ENCODE measurements around the gene RSPO3. TPM values are rescaled to one million over a fixed set of nuclear protein-coding genes. Genes with fewer than 3 reads are reported as not detected.
"Not testable (repeated sequence)": the region's sequence is repeated elsewhere in the genome, so short reads cannot be mapped to it uniquely, and the experiment has no call there.

The RSPO3 gene
- total RNA-seq, 1 experiment from 2014 or later = 0.11 TPM

DNA sequence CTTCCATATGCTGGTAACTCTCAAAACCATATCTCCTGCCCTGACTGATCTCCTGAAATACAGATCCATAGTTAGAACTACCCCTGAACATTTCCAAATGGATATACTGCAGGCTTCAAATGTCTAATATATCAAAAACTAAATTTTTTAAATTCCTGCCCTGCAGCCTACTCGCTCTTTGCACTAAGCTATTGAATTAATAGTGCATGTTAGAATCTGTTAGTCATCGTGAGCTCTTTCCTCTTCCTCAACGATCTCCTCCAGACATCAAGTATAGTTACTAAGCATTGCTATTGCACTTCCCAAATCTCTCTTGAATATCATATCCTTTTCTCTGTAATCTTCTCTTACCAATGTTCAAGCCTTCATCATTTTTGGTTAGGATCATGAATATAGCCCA, 26.0 kb upstream of the RSPO3 start:
- H3K9me3 Mint-ChIP-seq (ENCODE audit: unreplicated experiment) = no peaks in the 10 kb centered on the region
- Histone ChIP-seq H3K4me1 (peaks cover 7% of the 10 kb centered on the region; the same call in 1 of the 2 replicates), H3K4me3 (ENCODE audit: low read depth, low read length) (no peak overlapping the region), H3K9me3 (no peaks in the 10 kb centered on the region), H3K27me3 (replicated peaks; ENCODE audit: control insufficient read depth, insufficient read depth, low read length) (no peaks in the 10 kb centered on the region), H3K36me3 (ENCODE audit: control insufficient read depth, insufficient read depth, low read length) (no peaks in the 10 kb centered on the region)
- ChIA-PET CTCF (no interaction called here), POLR2A (no interaction called here)
- no peak overlapping the region for H3K4me3 Mint-ChIP-seq (ENCODE audit: unreplicated experiment)
- H3K27ac Mint-ChIP-seq (ENCODE audit: unreplicated experiment) = no peak overlapping the region
- intact Hi-C loops (cut with micrococcal nuclease; ENCODE audit: unreplicated experiment) = no loop called here
- H3K4me1 Mint-ChIP-seq (ENCODE audit: low read depth, unreplicated experiment) = peaks cover 7% of the 10 kb centered on the region
- TF ChIP-seq, protein P1, sequence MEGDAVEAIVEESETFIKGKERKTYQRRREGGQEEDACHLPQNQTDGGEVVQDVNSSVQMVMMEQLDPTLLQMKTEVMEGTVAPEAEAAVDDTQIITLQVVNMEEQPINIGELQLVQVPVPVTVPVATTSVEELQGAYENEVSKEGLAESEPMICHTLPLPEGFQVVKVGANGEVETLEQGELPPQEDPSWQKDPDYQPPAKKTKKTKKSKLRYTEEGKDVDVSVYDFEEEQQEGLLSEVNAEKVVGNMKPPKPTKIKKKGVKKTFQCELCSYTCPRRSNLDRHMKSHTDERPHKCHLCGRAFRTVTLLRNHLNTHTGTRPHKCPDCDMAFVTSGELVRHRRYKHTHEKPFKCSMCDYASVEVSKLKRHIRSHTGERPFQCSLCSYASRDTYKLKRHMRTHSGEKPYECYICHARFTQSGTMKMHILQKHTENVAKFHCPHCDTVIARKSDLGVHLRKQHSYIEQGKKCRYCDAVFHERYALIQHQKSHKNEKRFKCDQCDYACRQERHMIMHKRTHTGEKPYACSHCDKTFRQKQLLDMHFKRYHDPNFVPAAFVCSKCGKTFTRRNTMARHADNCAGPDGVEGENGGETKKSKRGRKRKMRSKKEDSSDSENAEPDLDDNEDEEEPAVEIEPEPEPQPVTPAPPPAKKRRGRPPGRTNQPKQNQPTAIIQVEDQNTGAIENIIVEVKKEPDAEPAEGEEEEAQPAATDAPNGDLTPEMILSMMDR (IDR thresholded peaks at IDR 0.05; ENCODE audit: insufficient read depth in 1 of 2, low read depth in 1 of 2, low read length in 1 of 2, severe bottlenecking in 1 of 2, unreplicated experiment in 1 of 2) = no peak
- DNase-seq = no peak
- BruUV-seq (replicated peaks) = no TSS peak
- no peaks in the 10 kb centered on the region for H3K36me3 Mint-ChIP-seq (ENCODE audit: insufficient read depth, unreplicated experiment)
- H3K27me3 Mint-ChIP-seq (ENCODE audit: insufficient read depth, unreplicated experiment) = no peaks in the 10 kb centered on the region

DNA sequence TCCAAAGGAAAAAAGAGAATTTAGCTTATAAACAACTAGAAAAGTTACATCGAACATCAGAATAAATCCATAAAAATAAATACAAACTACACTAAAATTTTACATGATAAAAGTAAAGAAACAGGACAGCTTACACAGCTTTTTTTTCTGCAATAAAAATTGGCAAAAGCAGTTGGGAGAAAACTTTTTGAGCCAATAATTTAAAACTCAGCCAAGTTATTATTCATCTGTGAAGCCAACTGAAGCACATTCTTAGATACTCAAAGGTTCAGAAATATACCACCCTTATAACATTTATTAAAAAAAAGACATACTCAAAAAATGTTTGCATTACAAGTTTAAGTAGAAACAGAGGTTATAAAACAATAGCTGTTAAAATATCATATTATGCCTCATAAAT, 23.7 kb upstream of the RSPO3 start:
- TF ChIP-seq, protein P1 (IDR thresholded peaks at IDR 0.05; ENCODE audit: insufficient read depth in 1 of 2, low read depth in 1 of 2, low read length in 1 of 2, severe bottlenecking in 1 of 2, unreplicated experiment in 1 of 2) = no peak
- ChIA-PET CTCF (no interaction called here), POLR2A (no interaction called here)
- H3K27me3 ChIP-seq (replicated peaks; ENCODE audit: control insufficient read depth, insufficient read depth, low read length) = no peaks in the 10 kb centered on the region
- H3K4me3 ChIP-seq (ENCODE audit: low read depth, low read length) = no peak overlapping the region
- Mint-ChIP-seq H3K4me3 (ENCODE audit: unreplicated experiment) (no peak overlapping the region), H3K36me3 (ENCODE audit: insufficient read depth, unreplicated experiment) (peaks cover 6% of the 10 kb centered on the region), H3K4me1 (ENCODE audit: low read depth, unreplicated experiment) (peaks cover 1% of the 10 kb centered on the region), H3K27ac (ENCODE audit: unreplicated experiment) (no peak overlapping the region), H3K9me3 (ENCODE audit: unreplicated experiment) (no peaks in the 10 kb centered on the region), H3K27me3 (ENCODE audit: insufficient read depth, unreplicated experiment) (no peaks in the 10 kb centered on the region)
- no peaks in the 10 kb centered on the region for H3K36me3 ChIP-seq (ENCODE audit: control insufficient read depth, insufficient read depth, low read length)
- H3K9me3 ChIP-seq = no peaks in the 10 kb centered on the region
- no TSS peak for BruUV-seq (replicated peaks)
- intact Hi-C loops (cut with micrococcal nuclease; ENCODE audit: unreplicated experiment) = no loop called here
- DNase-seq = no peak
- no peaks in the 10 kb centered on the region for H3K4me1 ChIP-seq

DNA sequence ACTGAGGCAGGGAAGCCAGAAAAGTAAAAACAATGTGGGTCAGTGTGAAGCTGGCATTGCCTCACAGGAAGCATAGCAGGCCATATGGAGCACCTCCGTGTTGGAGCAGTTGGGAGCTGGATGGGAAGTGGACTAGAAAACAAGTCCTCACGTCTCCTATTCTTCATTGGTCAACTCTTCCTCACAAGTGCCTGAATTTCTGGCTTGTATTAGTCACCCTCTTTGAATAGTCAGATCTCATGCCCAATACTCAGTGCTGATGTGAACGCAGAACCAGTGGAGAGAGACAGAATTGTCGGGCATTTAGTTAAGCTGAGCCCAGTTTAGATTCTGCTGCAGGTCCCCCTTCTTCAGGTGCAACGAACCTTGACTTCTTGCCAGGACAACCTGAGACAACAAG, 22.3 kb upstream of the RSPO3 start:
- CTCF ChIA-PET = no interaction called here
- H3K27me3 ChIP-seq (replicated peaks; ENCODE audit: control insufficient read depth, insufficient read depth, low read length) = no peaks in the 10 kb centered on the region
- H3K27ac Mint-ChIP-seq (ENCODE audit: unreplicated experiment) = no peak overlapping the region
- no peak for DNase-seq
- no peaks in the 10 kb centered on the region for H3K36me3 ChIP-seq (ENCODE audit: control insufficient read depth, insufficient read depth, low read length)
- peaks cover 5% of the 10 kb centered on the region for H3K4me1 Mint-ChIP-seq (ENCODE audit: low read depth, unreplicated experiment)
- no peak overlapping the region for H3K4me3 Mint-ChIP-seq (ENCODE audit: unreplicated experiment)
- H3K36me3 Mint-ChIP-seq (ENCODE audit: insufficient read depth, unreplicated experiment) = peaks cover 6% of the 10 kb centered on the region
- H3K4me1 ChIP-seq = peaks cover 5% of the 10 kb centered on the region
- intact Hi-C loops (cut with micrococcal nuclease; ENCODE audit: unreplicated experiment) = no loop called here
- no peaks in the 10 kb centered on the region for H3K27me3 Mint-ChIP-seq (ENCODE audit: insufficient read depth, unreplicated experiment)
- H3K9me3 ChIP-seq = no peaks in the 10 kb centered on the region
- no peaks in the 10 kb centered on the region for H3K9me3 Mint-ChIP-seq (ENCODE audit: unreplicated experiment)
- POLR2A ChIA-PET = no interaction called here
- TF ChIP-seq, protein P1 (IDR thresholded peaks at IDR 0.05; ENCODE audit: insufficient read depth in 1 of 2, low read depth in 1 of 2, low read length in 1 of 2, severe bottlenecking in 1 of 2, unreplicated experiment in 1 of 2) = no peak
- H3K4me3 ChIP-seq (ENCODE audit: low read depth, low read length) = no peak overlapping the region
- BruUV-seq (replicated peaks) = no TSS peak

DNA sequence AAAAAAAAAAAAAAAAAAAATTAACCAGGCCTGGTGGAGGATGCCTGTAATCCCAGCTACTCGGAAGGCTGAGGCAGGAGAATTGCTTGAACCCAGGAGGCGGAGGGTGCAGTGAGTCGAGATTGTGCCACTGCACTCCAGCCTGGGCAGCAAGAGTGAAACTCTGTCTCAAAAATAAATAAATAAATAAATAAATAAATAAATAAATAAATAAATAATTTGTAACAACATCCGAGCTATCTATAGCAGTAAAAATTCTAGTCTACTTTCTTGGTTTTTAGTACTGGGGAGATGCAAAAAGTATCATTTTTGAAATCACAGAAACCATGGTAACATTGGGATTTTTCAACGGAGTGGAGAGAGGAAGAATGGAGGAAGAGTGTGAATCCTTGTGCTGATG, 21.0 kb upstream of the RSPO3 start:
- CTCF ChIA-PET; H3K27me3 ChIP-seq (replicated peaks; ENCODE audit: control insufficient read depth, insufficient read depth, low read length); H3K9me3 ChIP-seq; DNase-seq; H3K36me3 Mint-ChIP-seq (ENCODE audit: insufficient read depth, unreplicated experiment); H3K9me3 Mint-ChIP-seq (ENCODE audit: unreplicated experiment); H3K27me3 Mint-ChIP-seq (ENCODE audit: insufficient read depth, unreplicated experiment); H3K4me3 ChIP-seq (ENCODE audit: low read depth, low read length); BruUV-seq (replicated peaks); H3K4me3 Mint-ChIP-seq (ENCODE audit: unreplicated experiment); H3K27ac Mint-ChIP-seq (ENCODE audit: unreplicated experiment); H3K4me1 ChIP-seq; intact Hi-C loops (cut with micrococcal nuclease; ENCODE audit: unreplicated experiment); POLR2A ChIA-PET; H3K4me1 Mint-ChIP-seq (ENCODE audit: low read depth, unreplicated experiment); H3K36me3 ChIP-seq (ENCODE audit: control insufficient read depth, insufficient read depth, low read length): not testable (repeated sequence)
